PC-9 (cell line): ENCODE results near the gene ACBD3.

Experiments used
- CTCF ChIP-seq: fragments of 200-600 bp; sonication (generic); conservative IDR thresholded peaks from 2 replicates; pipeline ENCODE4 v1.6.1; 2017; ENCODE audit warnings: mixed run types, antibody characterized with exemption, mild to moderate bottlenecking, moderate library complexity
- EZH2 ChIP-seq: fragments of 200-600 bp; sonication (generic); IDR thresholded peaks from 2 replicates; pipeline ENCODE4 v1.8.0; 2017; ENCODE audit warnings: antibody characterized with exemption, low read depth

GRCh38 chr1:226109829-226110248 lies 76.7 kb downstream of the ACBD3 start:
- TF ChIP-seq CTCF = no peak
- no peak for TF ChIP-seq EZH2
